Activated CD4-positive, alpha-beta T cell treated with anti-CD3 and anti-CD28 coated beads for 4 hours (primary cell): ENCODE measurements around the gene ASF1A.
A peak's percentile ranks its signal among the peaks of the same experiment; 100 is the strongest.

Source experiments
- DNase-seq, 2 donors: peaks; one replicate each; pipeline ENCODE4 v3.0.0-alpha.2; 2020

ASF1A gene

GRCh38 chr6:118917546-118918328, 23.8 kb downstream of the ASF1A start:
- DNase-seq = no peak

DNA sequence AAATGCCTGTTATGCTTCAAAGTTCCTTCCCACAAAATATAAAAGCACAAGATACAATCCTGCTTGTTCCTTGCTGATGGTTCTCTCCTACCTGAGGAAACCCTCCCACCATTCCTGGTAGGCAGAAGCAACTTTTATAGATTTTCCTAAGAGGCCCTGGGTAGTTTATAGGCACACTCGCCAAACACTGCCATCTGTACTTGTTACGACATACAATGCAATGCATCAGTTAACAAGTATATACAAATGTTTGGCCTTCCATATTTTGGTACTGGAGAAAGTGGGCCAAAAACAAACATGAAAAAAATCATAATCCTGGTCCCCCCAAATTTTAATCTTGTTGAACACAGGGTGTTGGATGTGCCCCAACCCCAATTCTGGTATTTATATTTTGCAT, 24.4 kb downstream of the ASF1A start:
- no peak for DNase-seq

GRCh38 chr6:118921084-118921483, 27.1 kb downstream of the ASF1A start:
- DNase-seq = no peak

GRCh38 chr6:118923035-118923434, 29.1 kb downstream of the ASF1A start:
- no peak for DNase-seq

GRCh38 chr6:118930680-118931079, 36.7 kb downstream of the ASF1A start:
- DNase-seq = no peak

DNA sequence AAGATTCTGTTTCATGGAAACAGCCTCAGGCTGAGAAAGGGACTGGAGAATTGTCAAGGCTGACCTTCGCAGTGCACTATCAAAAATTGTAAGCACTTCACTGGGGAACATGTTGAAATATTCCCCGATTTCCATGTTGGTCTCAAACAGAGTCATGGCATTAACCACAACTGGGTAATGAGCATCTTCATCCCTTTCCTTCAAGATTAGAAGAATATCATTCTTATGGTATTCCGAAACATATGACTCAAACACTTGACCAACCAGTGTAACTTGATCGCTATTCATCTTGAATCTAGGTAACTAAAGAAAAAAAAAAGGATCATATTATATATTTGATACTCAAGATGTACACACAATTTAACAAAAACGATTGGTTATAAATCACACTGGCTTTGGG, 37.5 kb downstream of the ASF1A start:
- no peak for DNase-seq

DNA sequence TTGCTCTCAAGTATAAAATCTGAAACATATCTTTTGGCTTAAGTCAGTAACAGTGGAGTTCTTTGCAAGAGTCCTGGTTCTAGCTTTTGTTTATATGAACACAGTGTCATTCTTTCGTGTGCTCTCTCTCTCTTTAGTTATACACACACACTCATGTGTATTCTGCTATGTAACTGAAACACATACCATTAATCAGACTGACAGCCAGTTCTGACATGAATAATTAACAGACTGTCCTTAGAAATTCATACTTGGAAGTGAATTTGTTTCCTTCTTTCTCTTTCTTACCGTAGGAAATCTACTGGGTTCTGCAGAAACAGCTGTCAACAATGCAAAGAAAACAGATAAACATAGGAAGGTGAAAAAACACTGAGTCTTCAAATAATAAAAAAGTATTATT, 38.5 kb downstream of the ASF1A start:
- DNase-seq = no peak

GRCh38 chr6:118933855-118934460, 40.0 kb downstream of the ASF1A start:
- no peak for DNase-seq

GRCh38 chr6:118934461-118935330, 40.7 kb downstream of the ASF1A start, which contains the start of gene MCM9:
MCM9 (minus strand) TSS chr6:118935159; CDS start chr6:118931723, 3,436 bp downstream.
- peak; percentile 85 for DNase-seq

- no peak for DNase-seq
These were observed 41.3 kb downstream of the ASF1A start for GRCh38 chr6:118935331-118935668.

DNA sequence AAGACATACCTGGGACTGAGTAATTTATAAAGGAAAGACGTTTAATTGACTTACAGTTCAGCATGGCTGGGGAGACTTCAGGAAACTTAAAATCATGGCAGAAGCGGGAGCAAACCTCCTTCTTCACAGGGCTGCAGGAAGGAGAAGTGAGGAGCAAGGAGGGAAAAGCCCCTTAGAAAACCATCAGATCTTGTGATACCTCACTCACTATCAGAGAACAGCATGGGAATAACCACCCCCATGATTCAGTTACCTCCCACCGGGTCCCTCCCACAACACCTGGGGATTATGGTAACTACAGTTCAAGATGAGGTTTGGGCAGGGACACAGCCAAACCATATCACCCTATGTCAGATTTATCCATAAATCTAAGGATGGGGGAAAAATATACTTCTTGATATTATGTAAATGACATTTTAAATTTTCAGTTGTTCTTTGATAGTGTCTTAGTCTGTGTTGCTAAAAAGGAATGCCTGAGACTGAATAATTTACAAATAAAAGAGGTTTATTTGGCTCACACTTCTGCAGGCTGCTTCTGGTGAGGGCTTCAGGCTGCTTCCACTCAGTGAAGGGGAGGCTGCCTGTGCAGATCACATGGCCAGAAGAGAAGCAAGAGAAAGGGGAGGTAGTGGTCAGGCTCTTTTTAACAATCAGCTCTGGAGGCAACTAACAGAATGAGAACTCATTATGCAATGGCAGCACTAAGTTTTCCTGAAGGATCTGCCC, 42.2 kb downstream of the ASF1A start:
- DNase-seq = no peak

DNA sequence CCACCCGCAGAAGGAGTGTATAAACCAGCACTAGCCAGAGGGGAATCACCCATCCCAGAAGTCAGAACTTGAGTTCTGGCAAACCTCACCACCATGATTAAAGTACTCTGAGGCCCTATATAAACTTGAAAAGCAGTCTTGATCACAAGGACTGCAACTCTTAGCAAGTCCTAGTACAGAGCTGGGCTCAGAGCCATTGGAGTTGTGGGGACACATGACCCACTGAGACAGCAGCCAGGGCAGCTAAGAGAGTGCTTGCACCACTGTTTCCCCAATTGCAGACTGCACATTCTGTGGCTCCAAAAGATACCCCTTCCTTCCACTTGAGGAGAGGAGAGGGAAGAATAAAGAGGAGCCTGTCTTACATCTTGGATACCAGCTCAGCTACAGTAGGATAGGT, 45.7 kb downstream of the ASF1A start:
- DNase-seq = no peak

DNA sequence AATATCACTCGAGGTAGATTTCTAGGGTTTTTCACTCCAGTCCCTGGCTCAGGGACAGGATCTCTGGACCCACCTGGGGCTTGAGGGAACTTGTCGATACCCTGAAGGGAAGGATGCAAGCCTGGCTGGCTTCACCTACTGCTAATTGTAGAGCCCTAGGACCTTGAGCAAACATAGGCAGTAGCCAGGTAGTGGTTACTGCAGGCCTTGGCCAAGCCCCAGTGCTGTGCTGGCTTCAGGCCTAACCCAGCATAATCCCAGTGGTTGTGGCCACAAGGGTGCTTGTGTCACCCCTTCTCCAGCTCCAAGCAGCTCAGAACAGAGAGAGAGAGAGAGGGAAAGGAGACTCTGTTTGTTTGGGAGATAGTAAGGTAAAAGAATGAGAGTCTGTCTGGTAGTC, 46.8 kb downstream of the ASF1A start:
- DNase-seq = no peak

GRCh38 chr6:118945217-118945616, 51.3 kb downstream of the ASF1A start:
- no peak for DNase-seq

DNA sequence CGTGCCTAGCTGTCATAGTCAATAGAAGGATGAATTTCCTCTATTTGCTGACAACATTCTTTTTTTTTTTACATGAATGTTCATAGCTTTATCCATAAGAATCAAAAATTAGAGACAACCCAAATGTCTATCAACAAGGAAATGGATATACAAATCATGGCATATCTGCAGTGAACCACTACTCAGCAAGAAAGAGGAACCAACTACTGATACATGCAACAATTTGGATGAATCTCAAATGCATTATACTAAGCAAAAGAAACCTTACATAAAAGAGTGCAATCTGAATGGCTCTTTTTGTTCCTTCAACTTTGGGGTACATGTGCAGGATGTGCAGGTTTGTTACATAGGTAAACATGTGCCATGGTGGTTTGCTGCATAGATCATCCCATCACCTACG, 58.7 kb downstream of the ASF1A start:
- DNase-seq = no peak

DNA sequence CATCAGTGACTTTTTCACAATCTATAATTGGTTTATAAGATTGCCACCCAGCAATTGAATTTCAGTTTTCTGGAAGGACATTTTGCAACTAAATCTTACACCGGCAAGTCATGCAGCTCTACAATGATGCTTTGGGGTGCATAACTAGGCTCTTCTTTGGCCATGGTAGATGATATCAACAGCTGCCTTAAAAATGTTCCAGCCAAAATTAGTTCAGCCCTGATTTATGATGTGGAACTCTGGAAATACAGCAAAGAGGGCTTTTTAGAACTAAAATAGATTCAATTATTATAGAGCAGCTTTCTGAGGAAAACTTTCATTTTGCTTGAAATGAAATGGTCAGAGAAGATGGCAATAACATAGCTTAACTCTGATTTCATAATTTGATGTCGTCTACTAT, 59.4 kb downstream of the ASF1A start:
- no peak for DNase-seq
